PC-3 (cell line): ENCODE measurements around the gene PCDH9. TPM values are rescaled to one million over a fixed set of nuclear protein-coding genes. Genes with fewer than 3 reads are reported as not detected.
A peak's percentile ranks its signal among the peaks of the same experiment; 100 is the strongest.

Source experiments
- ATAC-seq: fragments of 200-7000 bp; cut with Tn5 transposase; 2 replicates; pipeline ENCODE4 v1.9.1; 2020; ENCODE audit warnings: mild to moderate bottlenecking, moderate library complexity
- BruUV-seq: library from RNA; stranded (reverse); fragments of 400-500 nt; replicated peaks from 2 replicates; lab custom pipeline; 2021; lab: Mats Ljungman, UMichigan
- CTCF ChIA-PET: fragments of 300-600 bp; sonication (Branson Sonifier 250); formaldehyde crosslinking; loops from one replicate; lab custom pipeline; 2022; ENCODE audit warnings: antibody characterized with exemption; lab: Charles Lee
- POLR2A ChIA-PET: fragments of 300-600 bp; sonication (Branson Sonifier 250); formaldehyde crosslinking; loops from one replicate; lab custom pipeline; 2022; ENCODE audit warnings: antibody characterized with exemption; ENCODE audit not compliant: unreplicated experiment; lab: Charles Lee
- DNase-seq: peaks from one replicate; pipeline ENCODE4 v3.0.0-alpha.2; 2015
- H2AFZ ChIP-seq: fragments of 300-600 bp; sonication (generic); 2 replicates; pipeline ENCODE4 v1.6.0; 2016; ENCODE audit warnings: antibody characterized with exemption, low read length
- H3F3A ChIP-seq: fragments of 300-600 bp; sonication (generic); one replicate; pipeline ENCODE4 v1.6.0; 2017; ENCODE audit warnings: antibody characterized with exemption, low read length, control low read depth, mild to moderate bottlenecking; ENCODE audit not compliant: unreplicated experiment
- H3K27ac ChIP-seq: fragments of 300-600 bp; sonication (generic); 2 replicates; pipeline ENCODE4 v1.5.1; 2016; ENCODE audit warnings: mild to moderate bottlenecking, low read length
- H3K27me3 ChIP-seq: fragments of 300-600 bp; sonication (generic); 2 replicates; pipeline ENCODE4 v1.6.1; 2016; ENCODE audit warnings: low read length, mixed read lengths
- H3K36me3 ChIP-seq: fragments of 300-600 bp; sonication (generic); 2 replicates; pipeline ENCODE4 v1.6.1; 2016; ENCODE audit warnings: low read depth, mixed run types, low read length, mixed read lengths
- H3K4me1 ChIP-seq: fragments of 300-600 bp; sonication (generic); 2 replicates; pipeline ENCODE4 v1.5.1; 2016; ENCODE audit warnings: low read length; ENCODE audit not compliant: insufficient read depth
- H3K4me2 ChIP-seq: fragments of 300-600 bp; sonication (generic); 2 replicates; pipeline ENCODE4 v1.6.0; 2016; ENCODE audit warnings: low read length
- H3K4me3 ChIP-seq: fragments of 300-600 bp; sonication (generic); 2 replicates; pipeline ENCODE4 v1.5.1; 2016; ENCODE audit warnings: mild to moderate bottlenecking, low read length, mixed read lengths
- H3K79me2 ChIP-seq: fragments of 300-600 bp; sonication (generic); 2 replicates; pipeline ENCODE4 v1.6.1; 2017; ENCODE audit warnings: low read length, mixed read lengths
- H3K9ac ChIP-seq: fragments of 300-600 bp; sonication (generic); 2 replicates; pipeline ENCODE4 v1.6.0; 2016; ENCODE audit warnings: mild to moderate bottlenecking, low read length
- H3K9me2 ChIP-seq: fragments of 300-600 bp; sonication (generic); replicated peaks from 2 replicates; pipeline ENCODE4 v1.6.1; 2016; ENCODE audit warnings: mixed run types, low read length, mixed read lengths
- H3K9me3 ChIP-seq: fragments of 300-600 bp; sonication (generic); 2 replicates; pipeline ENCODE4 v1.6.1; 2016; ENCODE audit warnings: low read length, mixed read lengths
- H4K20me1 ChIP-seq: fragments of 300-600 bp; sonication (generic); 2 replicates; pipeline ENCODE4 v1.6.1; 2016; ENCODE audit warnings: low read length, mixed read lengths
- CTCF ChIP-seq: fragments of 300-600 bp; sonication (generic); conservative IDR thresholded peaks from 2 replicates; pipeline ENCODE4 v1.5.1; 2017; ENCODE audit warnings: antibody characterized with exemption, low read depth, mild to moderate bottlenecking, low read length
- EZH2 ChIP-seq: fragments of 300-600 bp; sonication (generic); IDR thresholded peaks from one replicate; pipeline ENCODE4 v1.6.1; 2017; ENCODE audit warnings: antibody characterized with exemption, mild to moderate bottlenecking, low read length; ENCODE audit not compliant: unreplicated experiment
- EZH2phosphoT487 ChIP-seq: fragments of 300-600 bp; sonication (generic); IDR thresholded peaks from 2 replicates; pipeline ENCODE4 v1.6.1; 2018; ENCODE audit warnings: mild to moderate bottlenecking, antibody characterized with exemption, low read length, borderline replicate concordance
- intact Hi-C: fragments of 100-400 bp; cut with micrococcal nuclease; formaldehyde crosslinking; loops from 2 replicates; pipeline ENCODE4 v1.9.0; 2023
- total RNA-seq: library from RNA; depleted of rRNA; stranded (reverse); fragments of >200 nt; gene quantifications from 2 replicates; pipeline ENCODE4 v1.2.3, GENCODE V29; 2014

Gene PCDH9
- total RNA-seq, 1 experiment from 2014 or later = 0.98 TPM

- H3K4me2 ChIP-seq = no peak overlapping the region
- TF ChIP-seq EZH2phosphoT487 = no peak
- TF ChIP-seq EZH2 = no peak
- no peak for TF ChIP-seq CTCF
- intact Hi-C loops = loop anchor here (10.0 kb wide), 1 partner anchor 694 kb away; no protein-coding TSS in a partner anchor
- no peaks in the 10 kb centered on the region for H3K9me2 ChIP-seq
- BruUV-seq = no TSS peak
- H3K4me3 ChIP-seq = no peak overlapping the region
- H3K27me3 ChIP-seq = no peaks in the 10 kb centered on the region
- no peak for ATAC-seq
- no peak overlapping the region for H3K27ac ChIP-seq
- DNase-seq = no peak
- CTCF ChIA-PET = no interaction called here
- no peaks in the 10 kb centered on the region for H4K20me1 ChIP-seq
- POLR2A ChIA-PET = no interaction called here
- no peaks in the 10 kb centered on the region for H3K36me3 ChIP-seq
- H3K79me2 ChIP-seq = no peaks in the 10 kb centered on the region
- H3F3A ChIP-seq = no peaks in the 10 kb centered on the region
- H2AFZ ChIP-seq = no peak overlapping the region
- H3K4me1 ChIP-seq = peaks cover 10% of the 10 kb centered on the region; the same call in 1 of the 2 replicates
- no peaks in the 10 kb centered on the region for H3K9me3 ChIP-seq
- no peak overlapping the region for H3K9ac ChIP-seq
Measured at GRCh38 chr13:66639044-66639443, 591.1 kb downstream of the PCDH9 start.

- Histone ChIP-seq H2AFZ (no peak overlapping the region), H3K4me2 (no peak overlapping the region)
- CTCF ChIA-PET = no interaction called here
Measured at GRCh38 chr13:66635526-66635925, 594.6 kb downstream of the PCDH9 start.

More at GRCh38 chr13:66635526-66635925, 594.6 kb downstream of the PCDH9 start:
- Histone ChIP-seq H3K27ac (no peak overlapping the region), H3K4me1 (peaks cover 10% of the 10 kb centered on the region; the same call in 1 of the 2 replicates), H3F3A (no peaks in the 10 kb centered on the region), H3K9ac (no peak overlapping the region), H4K20me1 (no peaks in the 10 kb centered on the region), H3K79me2 (no peaks in the 10 kb centered on the region), H3K9me2 (no peaks in the 10 kb centered on the region), H3K27me3 (no peaks in the 10 kb centered on the region), H3K4me3 (no peak overlapping the region), H3K9me3 (no peaks in the 10 kb centered on the region), H3K36me3 (no peaks in the 10 kb centered on the region)
- TF ChIP-seq EZH2phosphoT487 (no peak), CTCF (no peak), EZH2 (no peak)
- DNase-seq (peak; percentile 69), ATAC-seq (peak; percentile 100)
- intact Hi-C loops = loop anchor here (1.0 to 10.0 kb wide), 2 partner anchors 22 to 691 kb away; no protein-coding TSS in a partner anchor
- POLR2A ChIA-PET = interaction anchor here (0.6 kb wide), 1 partner anchor 96 kb away, joined by 9 read pairs; no protein-coding TSS in a partner anchor
- BruUV-seq = no TSS peak
